Gastroesophageal sphincter (tissue), 3 donors: ENCODE data around the gene C14orf132.

ENCODE experiments used
- CTCF ChIP-seq, 4 experiments: fragments of 200-600 bp in 2 of 4; fragments of 450-650 bp in 2 of 4; sonication (generic) in 1 of 4; IDR thresholded peaks; one replicate each; pipeline ENCODE4 v1.5.1; 2017 to 2019; ENCODE audit warnings: antibody characterized with exemption in 4 of 4, mild to moderate bottlenecking in 2 of 4, moderate library complexity in 2 of 4
- EP300 ChIP-seq: sonication (generic); formaldehyde crosslinking; IDR thresholded peaks from one replicate; pipeline ENCODE4 v1.6.1; 2017; ENCODE audit warnings: antibody characterized with exemption, mild to moderate bottlenecking
- POLR2A ChIP-seq, 2 donors: fragments of 450-650 bp; IDR thresholded peaks; one replicate each; pipeline ENCODE4 v1.6.1; 2017; ENCODE audit warnings: antibody characterized with exemption in 2 of 2, mild to moderate bottlenecking in 2 of 2, moderate library complexity in 1 of 2
- POLR2AphosphoS5 ChIP-seq: sonication (generic); formaldehyde crosslinking; IDR thresholded peaks from one replicate; pipeline ENCODE4 v1.6.1; 2017; ENCODE audit warnings: antibody characterized with exemption

GRCh38 chr14:96027431-96028355 lies 11.5 kb upstream of the C14orf132 start:
- TF ChIP-seq POLR2AphosphoS5 (no peak), CTCF (IDR thresholded peaks at IDR 0.05) (no peak), POLR2A (IDR thresholded peaks at IDR 0.05) (no peak), EP300 (no peak)
